NCI-H2171 (cell line): ENCODE results near the gene RPL22L1.
"Not testable (repeated sequence)": the region's sequence is repeated elsewhere in the genome, so short reads cannot be mapped to it uniquely, and the experiment has no call there.

Experiments
- DNase-seq: peaks from one replicate; lab custom pipeline; 2025; lab: John Stamatoyannopoulos, UW

The RPL22L1 gene

DNA sequence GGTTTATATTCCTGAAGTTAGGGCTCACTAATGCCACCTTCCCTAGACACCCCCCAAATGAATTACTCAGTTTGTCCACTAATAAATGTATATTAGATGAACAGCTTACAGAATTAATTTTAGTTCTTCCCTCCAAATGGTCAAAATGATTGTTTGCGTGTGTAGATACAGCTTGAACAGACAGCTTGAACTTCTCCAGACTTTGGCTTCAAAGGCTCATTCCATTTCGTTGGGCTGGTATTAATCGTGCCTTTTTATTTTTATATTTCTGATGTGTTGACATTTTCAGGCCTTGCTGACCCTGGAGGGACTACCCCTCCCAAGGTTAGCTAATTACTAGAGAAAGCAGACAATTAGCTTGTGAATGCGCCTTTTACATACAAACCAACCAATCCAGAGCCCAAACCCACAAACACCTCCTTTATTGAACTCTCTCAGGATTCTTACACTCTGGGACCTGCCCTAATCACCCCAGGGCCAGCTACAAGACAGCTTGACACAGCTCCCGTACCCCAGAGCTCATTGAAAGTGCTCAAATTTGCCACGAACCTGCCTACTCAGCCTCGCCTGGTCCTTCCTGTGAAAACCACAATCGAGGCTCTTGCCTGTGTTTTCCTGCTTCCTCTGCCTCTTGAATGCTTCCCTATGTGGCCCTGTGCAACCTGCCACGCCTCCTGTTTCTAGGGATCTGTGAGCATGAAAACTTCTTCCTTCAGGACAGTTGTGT lies 40.3 kb downstream of the RPL22L1 start:
- no peak for DNase-seq

DNA sequence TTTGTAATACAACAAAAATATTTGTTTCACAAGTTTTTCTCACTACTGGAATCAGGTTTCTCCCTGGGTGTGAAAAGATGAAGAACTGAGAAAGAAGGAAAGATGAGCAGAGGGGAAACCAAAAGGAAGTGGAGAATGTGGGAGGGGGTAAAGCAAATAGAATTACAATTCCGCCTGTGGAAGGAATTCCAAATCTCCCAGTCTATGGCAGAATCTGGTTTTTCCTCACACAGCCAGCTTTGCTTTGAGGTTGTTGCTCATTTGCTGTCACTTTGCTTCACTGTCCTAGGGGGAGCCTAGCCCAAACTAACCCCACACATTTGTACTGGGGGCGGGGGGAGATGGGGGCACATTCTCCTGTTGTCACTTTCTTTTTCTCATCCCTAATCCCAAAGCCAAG lies 43.9 kb downstream of the RPL22L1 start:
- DNase-seq: no peak

- not testable (repeated sequence) for DNase-seq
Measured at GRCh38 chr3:170823562-170823961, 46.4 kb downstream of the RPL22L1 start.

DNA sequence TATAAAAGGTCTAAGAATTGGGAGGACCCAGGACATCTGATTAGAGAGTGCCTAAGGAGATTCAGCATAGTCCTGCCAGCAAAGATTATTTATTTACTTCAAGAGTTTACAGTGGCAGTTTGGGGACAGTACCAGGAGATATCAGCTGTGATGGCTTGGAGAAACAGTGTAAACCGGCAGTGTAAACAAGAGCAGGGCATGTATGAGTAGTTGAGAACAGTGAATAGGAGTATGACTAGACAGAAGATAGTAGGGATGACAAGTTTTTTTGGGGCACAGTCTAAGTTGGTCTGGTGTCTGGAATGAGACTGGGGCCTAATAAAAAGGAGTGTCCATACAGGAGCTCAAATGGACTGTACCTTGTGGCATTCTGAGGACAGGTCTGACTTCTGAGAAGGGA lies 51.7 kb downstream of the RPL22L1 start:
- DNase-seq: not testable (repeated sequence)

DNA sequence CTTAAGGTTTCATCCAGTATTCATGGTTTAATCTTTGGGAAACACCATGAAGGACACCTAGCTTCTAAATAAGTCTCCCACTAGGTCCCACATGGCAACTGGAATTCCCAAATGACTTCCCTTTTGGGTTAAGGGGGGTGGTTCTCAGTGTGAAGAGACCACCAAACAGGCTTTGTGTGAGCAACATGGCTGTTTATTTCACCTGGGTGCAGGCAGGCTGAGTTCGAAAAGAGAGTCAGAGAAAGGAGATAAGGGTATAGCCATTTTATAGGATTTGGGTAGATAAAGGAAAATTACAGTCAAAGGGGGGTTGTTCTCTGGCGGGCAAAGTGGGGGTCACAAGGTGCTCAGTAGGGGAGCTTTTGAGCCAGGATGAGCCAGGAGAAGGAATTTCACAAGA lies 52.5 kb downstream of the RPL22L1 start:
- DNase-seq: not testable (repeated sequence)

GRCh38 chr3:170816841-170817240 lies 53.2 kb downstream of the RPL22L1 start:
- no peak for DNase-seq

- DNase-seq: no peak
Measured at GRCh38 chr3:170816341-170816740, 53.7 kb downstream of the RPL22L1 start.

GRCh38 chr3:170815936-170816335 lies 54.1 kb downstream of the RPL22L1 start:
- DNase-seq: no peak

DNA sequence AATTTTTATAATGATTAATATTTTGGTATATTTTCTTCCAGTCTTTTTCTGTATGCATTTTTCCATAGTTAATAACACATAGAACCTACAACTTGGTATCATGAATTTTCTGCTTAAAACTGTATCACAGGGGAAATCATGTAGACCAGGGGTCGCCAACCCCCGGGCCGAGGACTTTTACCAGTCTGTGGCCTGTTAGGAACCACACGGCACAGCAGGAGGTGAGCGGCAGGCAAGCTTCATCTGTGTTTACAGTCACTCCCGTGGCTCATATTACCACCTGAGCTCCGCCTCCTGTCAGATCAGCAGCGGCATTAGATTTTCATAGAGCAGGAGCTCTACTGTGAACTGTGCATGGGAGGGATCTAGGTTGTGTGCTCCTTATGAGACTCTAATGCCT lies 54.7 kb downstream of the RPL22L1 start:
- peak; percentile 85 for DNase-seq
